GM12878 (cell line): ENCODE measurements around the gene FAF1.

ENCODE experiments used
- ETV6 ChIP-seq, 2 experiments: fragments of 450-650 bp in 1 of 2; IDR thresholded peaks in 1 of 2; conservative IDR thresholded peaks in 1 of 2; 2 replicates each; pipeline ENCODE4 v1.6.1; 2014; ENCODE audit warnings: antibody characterized with exemption in 1 of 2, borderline replicate concordance in 1 of 2, low read depth in 1 of 2, mild to moderate bottlenecking in 1 of 2, moderate library complexity in 1 of 2
- EZH2 ChIP-seq: IDR thresholded peaks from 2 replicates; pipeline ENCODE4 v1.6.1; 2012; ENCODE audit warnings: low read depth, mild to moderate bottlenecking, control low read depth, inconsistent platforms, low read length, borderline replicate concordance; ENCODE audit not compliant: control insufficient read depth
- NFYB ChIP-seq: IDR thresholded peaks from 2 replicates; pipeline ENCODE4 v1.6.1; 2011; ENCODE audit warnings: low read depth, mild to moderate bottlenecking, low read length, improper control_type of control experiment, moderate library complexity; ENCODE audit not compliant: insufficient read depth
- POLR2A ChIP-seq: IDR thresholded peaks from 2 replicates; pipeline ENCODE4 v1.6.1; 2011; ENCODE audit warnings: low read depth, mild to moderate bottlenecking, low read length
- TF ChIP-seq, protein P1 (sequence below): fragments of 450-650 bp; IDR thresholded peaks from 2 replicates; pipeline ENCODE4 v1.6.1; 2017; ENCODE audit warnings: borderline replicate concordance

GRCh38 chr1:50491142-50491541, 468.9 kb downstream of the FAF1 start:
- TF ChIP-seq NFYB (no peak), EZH2 (no peak), POLR2A (no peak), ETV6 (conservative IDR thresholded peaks at IDR 0.05 in 1 of 2, IDR thresholded peaks at IDR 0.05 in 1 of 2; ENCODE audit: borderline replicate concordance in 1 of 2, low read depth in 1 of 2) (no peak)
- TF ChIP-seq, protein P1, sequence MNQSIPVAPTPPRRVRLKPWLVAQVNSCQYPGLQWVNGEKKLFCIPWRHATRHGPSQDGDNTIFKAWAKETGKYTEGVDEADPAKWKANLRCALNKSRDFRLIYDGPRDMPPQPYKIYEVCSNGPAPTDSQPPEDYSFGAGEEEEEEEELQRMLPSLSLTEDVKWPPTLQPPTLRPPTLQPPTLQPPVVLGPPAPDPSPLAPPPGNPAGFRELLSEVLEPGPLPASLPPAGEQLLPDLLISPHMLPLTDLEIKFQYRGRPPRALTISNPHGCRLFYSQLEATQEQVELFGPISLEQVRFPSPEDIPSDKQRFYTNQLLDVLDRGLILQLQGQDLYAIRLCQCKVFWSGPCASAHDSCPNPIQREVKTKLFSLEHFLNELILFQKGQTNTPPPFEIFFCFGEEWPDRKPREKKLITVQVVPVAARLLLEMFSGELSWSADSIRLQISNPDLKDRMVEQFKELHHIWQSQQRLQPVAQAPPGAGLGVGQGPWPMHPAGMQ, result no peak
